Keratinocyte (primary cell): ENCODE results near the gene ALPI. TPM values are rescaled to one million over a fixed set of nuclear protein-coding genes. Genes with fewer than 3 reads are reported as not detected.

ENCODE experiments used
- DNase-seq: peaks from one replicate; pipeline ENCODE4 v3.0.0-alpha.2; 2011; ENCODE audit warnings: low read depth, missing footprints, low spot score
- FAIRE-seq: peaks from 2 replicates; lab custom pipeline; 2011; peaks lifted over from hg19 to GRCh38; lab: Jason Lieb, UNC
- H2AFZ ChIP-seq: 2 replicates; pipeline ENCODE4 v1.6.0; 2012; ENCODE audit warnings: low read length, control low read depth, inconsistent platforms; ENCODE audit not compliant: control insufficient read depth
- H3K27ac ChIP-seq: 2 replicates; pipeline ENCODE4 v1.5.1; 2011; ENCODE audit warnings: low read length; ENCODE audit not compliant: control insufficient read depth, insufficient read depth
- H3K27me3 ChIP-seq: 3 replicates; pipeline ENCODE4 v1.6.0; 2011; ENCODE audit warnings: low read length; ENCODE audit not compliant: control insufficient read depth, insufficient read depth; ENCODE audit errors: extremely low read depth
- H3K36me3 ChIP-seq, 2 experiments: 2 replicates in 1 of 2; 3 replicates in 1 of 2; pipeline ENCODE4 v1.5.1; 2011; ENCODE audit warnings: low read length in 2 of 2, mild to moderate bottlenecking in 1 of 2; ENCODE audit not compliant: control insufficient read depth in 2 of 2, insufficient read depth in 2 of 2; ENCODE audit errors: extremely low read depth in 1 of 2
- H3K4me1 ChIP-seq: 3 replicates; pipeline ENCODE4 v1.5.1; 2011; ENCODE audit warnings: low read length; ENCODE audit not compliant: control insufficient read depth, insufficient read depth; ENCODE audit errors: extremely low read depth
- H3K4me2 ChIP-seq: 3 replicates; pipeline ENCODE4 v1.6.0; 2011; ENCODE audit warnings: low read depth, low read length; ENCODE audit not compliant: control insufficient read depth, insufficient read depth; ENCODE audit errors: extremely low read depth
- H3K4me3 ChIP-seq, 3 experiments: fragments of 200-600 bp in 1 of 3; sonication (generic) in 1 of 3; 2 replicates in 2 of 3; 3 replicates in 1 of 3; pipeline ENCODE4 v1.5.1; 2011 to 2016; ENCODE audit warnings: low read length in 3 of 3, mild to moderate bottlenecking in 3 of 3, control low read depth in 2 of 3, inconsistent platforms in 1 of 3, low read depth in 1 of 3, mixed read lengths in 1 of 3, mixed run types in 1 of 3, moderate library complexity in 1 of 3; ENCODE audit not compliant: control insufficient read depth in 2 of 3, insufficient read depth in 2 of 3; ENCODE audit errors: extremely low read depth in 1 of 3
- H3K79me2 ChIP-seq: 2 replicates; pipeline ENCODE4 v1.6.0; 2012; ENCODE audit warnings: low read length; ENCODE audit not compliant: control insufficient read depth, insufficient read depth
- H3K9ac ChIP-seq: 3 replicates; pipeline ENCODE4 v1.6.0; 2011; ENCODE audit warnings: low read length; ENCODE audit not compliant: control insufficient read depth, insufficient read depth; ENCODE audit errors: extremely low read depth
- H3K9me1 ChIP-seq: 3 replicates; pipeline ENCODE4 v1.6.0; 2011; ENCODE audit warnings: low read length; ENCODE audit not compliant: control insufficient read depth, insufficient read depth; ENCODE audit errors: extremely low read depth
- H3K9me3 ChIP-seq: 2 replicates; pipeline ENCODE4 v1.5.1; 2012; ENCODE audit warnings: low read depth, low read length; ENCODE audit not compliant: control insufficient read depth
- H4K20me1 ChIP-seq: 3 replicates; pipeline ENCODE4 v1.6.0; 2011; ENCODE audit warnings: low read length; ENCODE audit not compliant: control insufficient read depth, insufficient read depth; ENCODE audit errors: extremely low read depth
- EZH2 ChIP-seq: IDR thresholded peaks from one replicate; pipeline ENCODE4 v1.6.1; 2012; ENCODE audit warnings: inconsistent platforms, mild to moderate bottlenecking, low read length, moderate library complexity
- dilution Hi-C: fragments of 300-500 bp; cut with MboI; formaldehyde crosslinking; loops from one replicate; pipeline ENCODE4 v1.7.0; 2020; ENCODE audit warnings: low sequenced_read_pairs; ENCODE audit not compliant: extremely low pct_ligation_motif_present
- polyA plus RNA-seq, 5 experiments: library from polyadenylated mRNA; depleted of rRNA in 3 of 5; stranded (reverse) in 3 of 5; stranded (forward) in 1 of 5; unstranded in 1 of 5; fragments of >200 nt; gene quantifications; 1 replicate in 1 of 5; 2 replicates in 3 of 5; 3 replicates in 1 of 5; pipeline versions ENCODE4 v1.2.1 to v1.2.3, GENCODE V29; 2011 to 2012; ENCODE audit warnings: missing spikeins in 2 of 5, low read depth in 1 of 5, low replicate concordance in 1 of 5
- TF ChIP-seq, protein P1 (sequence below), 3 experiments: IDR thresholded peaks in 1 of 3; conservative IDR thresholded peaks in 1 of 3; optimal IDR thresholded peaks in 1 of 3; 2 replicates in 2 of 3; 3 replicates in 1 of 3; pipeline versions ENCODE3 to v1.5.1; 2011; ENCODE audit warnings: low read length in 3 of 3, mild to moderate bottlenecking in 3 of 3, moderate library complexity in 2 of 3, control low read depth in 1 of 3, inconsistent platforms in 1 of 3; ENCODE audit not compliant: insufficient read depth in 2 of 3; ENCODE audit errors: extremely low read depth in 1 of 3

Gene ALPI
- polyA plus RNA-seq, 1 donor (not counting 4 experiments of a cell fraction or from before 2014, with no cell fraction given): not detected

DNA sequence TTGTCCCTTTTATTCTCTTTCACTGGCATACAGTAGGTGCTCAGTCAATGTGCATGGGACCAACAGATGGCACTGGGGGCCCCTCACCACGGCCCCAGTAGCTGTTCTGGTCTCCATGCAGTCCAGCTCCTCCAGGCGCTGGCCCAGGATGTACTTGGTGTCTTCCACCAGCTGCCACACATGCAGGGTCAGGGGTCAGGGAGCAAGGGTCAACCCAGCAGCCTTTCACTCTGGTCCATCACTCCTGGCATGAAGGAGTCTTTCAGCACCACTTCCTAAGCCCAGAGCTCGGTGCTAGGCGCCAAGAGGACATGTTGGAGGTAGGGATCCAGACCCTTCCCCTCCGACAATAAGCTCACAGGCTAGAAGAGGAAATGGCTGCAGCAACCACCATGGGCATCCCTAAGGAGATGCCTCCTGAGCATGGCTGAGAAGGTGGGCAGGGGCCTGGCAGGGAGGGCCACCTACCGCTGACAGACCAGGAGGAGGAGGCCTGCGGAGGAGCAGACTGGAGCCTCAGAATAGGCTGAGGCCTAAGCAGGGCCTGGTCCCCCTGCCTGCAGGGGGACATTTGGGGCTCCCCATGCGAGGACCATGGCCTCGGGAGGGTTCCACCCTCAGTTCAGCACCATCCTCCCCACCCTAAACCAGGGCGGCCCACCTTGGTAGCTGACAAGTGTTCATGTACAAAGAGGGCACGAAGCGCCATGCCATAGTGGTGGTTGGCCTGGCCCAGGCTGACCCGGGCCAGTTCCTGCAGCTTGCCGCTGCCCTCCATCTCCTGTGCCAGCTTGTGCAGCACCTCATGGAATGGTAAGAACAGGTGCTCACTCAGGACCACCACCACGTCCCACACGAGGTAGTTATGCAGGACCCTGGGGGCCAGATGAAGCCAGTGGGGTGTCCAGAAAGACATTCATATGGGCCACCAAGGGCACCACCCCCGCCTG lies 39.2 kb upstream of the ALPI start:
- H2AFZ ChIP-seq: no peak overlapping the region
- dilution Hi-C loops: no loop called here
- H3K27me3 ChIP-seq: peaks cover 58% of the 10 kb centered on the region

DNA sequence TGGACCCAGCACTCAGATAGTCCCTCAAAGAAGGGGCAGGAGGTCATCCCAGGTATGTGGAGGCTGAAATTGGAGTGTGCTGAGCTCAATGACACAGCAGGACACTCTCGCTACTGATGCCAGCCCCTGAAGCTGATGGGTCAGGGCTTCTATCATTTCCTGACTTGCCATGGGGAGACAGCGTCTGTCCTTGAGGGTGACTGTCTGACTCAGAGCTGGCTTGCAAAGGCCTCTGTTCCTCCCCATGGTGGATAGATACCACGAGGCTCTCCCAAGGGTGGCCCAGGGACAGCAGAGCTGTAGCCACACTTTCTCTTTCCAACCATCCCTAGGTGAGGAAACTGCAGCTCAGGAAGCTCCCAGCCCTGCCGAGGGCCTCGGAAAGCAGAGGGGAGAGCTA lies 38.5 kb upstream of the ALPI start:
- no peak overlapping the region for H3K27ac ChIP-seq
- TF ChIP-seq EZH2: no peak
- TF ChIP-seq, protein P1, sequence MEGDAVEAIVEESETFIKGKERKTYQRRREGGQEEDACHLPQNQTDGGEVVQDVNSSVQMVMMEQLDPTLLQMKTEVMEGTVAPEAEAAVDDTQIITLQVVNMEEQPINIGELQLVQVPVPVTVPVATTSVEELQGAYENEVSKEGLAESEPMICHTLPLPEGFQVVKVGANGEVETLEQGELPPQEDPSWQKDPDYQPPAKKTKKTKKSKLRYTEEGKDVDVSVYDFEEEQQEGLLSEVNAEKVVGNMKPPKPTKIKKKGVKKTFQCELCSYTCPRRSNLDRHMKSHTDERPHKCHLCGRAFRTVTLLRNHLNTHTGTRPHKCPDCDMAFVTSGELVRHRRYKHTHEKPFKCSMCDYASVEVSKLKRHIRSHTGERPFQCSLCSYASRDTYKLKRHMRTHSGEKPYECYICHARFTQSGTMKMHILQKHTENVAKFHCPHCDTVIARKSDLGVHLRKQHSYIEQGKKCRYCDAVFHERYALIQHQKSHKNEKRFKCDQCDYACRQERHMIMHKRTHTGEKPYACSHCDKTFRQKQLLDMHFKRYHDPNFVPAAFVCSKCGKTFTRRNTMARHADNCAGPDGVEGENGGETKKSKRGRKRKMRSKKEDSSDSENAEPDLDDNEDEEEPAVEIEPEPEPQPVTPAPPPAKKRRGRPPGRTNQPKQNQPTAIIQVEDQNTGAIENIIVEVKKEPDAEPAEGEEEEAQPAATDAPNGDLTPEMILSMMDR (optimal IDR thresholded peaks at IDR 0.05 in 1 of 3, IDR thresholded peaks at IDR 0.05 in 1 of 3, conservative IDR thresholded peaks at IDR 0.05 in 1 of 3; ENCODE audit: extremely low read depth in 1 of 3, insufficient read depth in 2 of 3, low read length in 3 of 3): no peak
- DNase-seq: no peak
- H3K9me1 ChIP-seq: no peaks in the 10 kb centered on the region
- H4K20me1 ChIP-seq: peaks cover 2% of the 10 kb centered on the region
- H3K79me2 ChIP-seq: no peaks in the 10 kb centered on the region
- H3K4me1 ChIP-seq: peaks cover 6% of the 10 kb centered on the region
- dilution Hi-C loops: no loop called here
- peaks cover 64% of the 10 kb centered on the region for H3K27me3 ChIP-seq
- no peak overlapping the region for H3K4me3 ChIP-seq
- FAIRE-seq: no peak
- H3K9me3 ChIP-seq: peaks cover 2% of the 10 kb centered on the region
- no peak overlapping the region for H2AFZ ChIP-seq
- H3K36me3 ChIP-seq: no peaks in the 10 kb centered on the region
- no peak overlapping the region for H3K4me2 ChIP-seq
- no peak overlapping the region for H3K9ac ChIP-seq

More for the DNA sequence above, 39.2 kb upstream of the ALPI start:
- Histone ChIP-seq H3K9me3 (no peaks in the 10 kb centered on the region), H3K27ac (no peak overlapping the region), H3K9me1 (no peaks in the 10 kb centered on the region), H4K20me1 (peaks cover 2% of the 10 kb centered on the region), H3K9ac (no peak overlapping the region), H3K4me1 (peaks cover 6% of the 10 kb centered on the region), H3K36me3 (no peaks in the 10 kb centered on the region), H3K4me2 (no peak overlapping the region), H3K4me3 (no peak overlapping the region), H3K79me2 (no peaks in the 10 kb centered on the region)
- DNase-seq: no peak
- no peak for FAIRE-seq
- no peak for TF ChIP-seq EZH2
- TF ChIP-seq, protein P1 (optimal IDR thresholded peaks at IDR 0.05 in 1 of 3, IDR thresholded peaks at IDR 0.05 in 1 of 3, conservative IDR thresholded peaks at IDR 0.05 in 1 of 3; ENCODE audit: extremely low read depth in 1 of 3, insufficient read depth in 2 of 3, low read length in 3 of 3): no peak
